Colon (tissue), 2 donors: ENCODE measurements around the gene BAG5.

ENCODE experiments used
- FAIRE-seq: peaks from 2 replicates; lab custom pipeline; 2012; peaks lifted over from hg19 to GRCh38; lab: Jason Lieb, UNC
- donor health status: control.
- donor health status: control.

Gene BAG5

GRCh38 chr14:103508521-103509329 lies 53.7 kb downstream of the BAG5 start:
- no peak for FAIRE-seq

GRCh38 chr14:103507751-103508150 lies 54.7 kb downstream of the BAG5 start:
- no peak for FAIRE-seq
